ENCODE results near the gene TNFRSF14.
A peak's percentile ranks its signal among the peaks of the same experiment; 100 is the strongest.
"Not testable (repeated sequence)": the region's sequence is repeated elsewhere in the genome, so short reads cannot be mapped to it uniquely, and the experiment has no call there.

Gene TNFRSF14

GRCh38 chr1:2567083-2567679 lies 11.0 kb downstream of the TNFRSF14 start:
- no peak for DNase-seq (ENCODE audit: low spot score)

- DNase-seq (ENCODE audit: low spot score), result not testable (repeated sequence)
These were observed 12.1 kb downstream of the TNFRSF14 start for GRCh38 chr1:2568187-2568816.

GRCh38 chr1:2569060-2569459 lies 12.9 kb downstream of the TNFRSF14 start:
- DNase-seq (ENCODE audit: low spot score), result no peak

DNA sequence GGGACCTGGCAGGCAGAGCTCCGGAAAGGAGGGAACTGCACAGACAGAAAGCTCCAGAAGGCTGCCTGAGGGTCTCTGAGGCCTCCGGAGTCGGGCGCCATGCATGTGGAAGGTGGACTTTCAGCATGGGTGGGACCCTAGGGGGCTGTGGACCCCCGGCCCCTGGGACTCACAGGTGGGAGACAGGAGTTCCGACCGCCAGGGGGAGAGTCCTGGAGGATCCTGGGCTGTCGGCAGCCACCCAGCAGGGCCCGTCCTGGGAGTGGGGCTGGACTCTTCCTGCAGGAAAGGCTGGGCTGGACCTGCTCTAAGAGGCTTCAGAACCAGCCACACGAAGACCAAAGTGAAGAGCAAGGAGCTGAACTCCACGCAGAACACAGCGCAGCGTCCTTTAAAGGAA lies 13.5 kb downstream of the TNFRSF14 start:
- DNase-seq (ENCODE audit: low spot score), result not testable (repeated sequence)

- no peak for DNase-seq (ENCODE audit: low spot score)
These were observed 14.2 kb downstream of the TNFRSF14 start for GRCh38 chr1:2570332-2570731.

DNA sequence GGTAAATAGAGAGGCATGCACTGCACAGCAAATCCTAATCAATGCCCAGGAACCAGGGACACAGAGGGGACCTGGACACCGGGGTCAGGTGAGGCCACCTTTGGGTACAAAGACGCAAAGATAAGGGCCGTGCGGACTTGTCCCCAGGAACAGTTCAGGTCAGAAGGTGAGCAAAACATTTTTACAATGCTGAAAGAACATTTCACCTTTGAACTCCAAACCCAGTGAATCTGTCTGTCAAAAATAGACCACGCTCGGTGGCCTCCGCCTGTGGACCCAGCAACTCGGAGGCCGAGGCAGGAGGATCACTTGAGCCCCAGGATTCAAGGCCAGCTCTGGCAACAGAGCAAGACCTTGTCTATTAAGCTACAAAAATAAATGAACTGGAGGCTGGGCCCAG lies 15.2 kb downstream of the TNFRSF14 start:
- DNase-seq (ENCODE audit: low spot score), result no peak

DNA sequence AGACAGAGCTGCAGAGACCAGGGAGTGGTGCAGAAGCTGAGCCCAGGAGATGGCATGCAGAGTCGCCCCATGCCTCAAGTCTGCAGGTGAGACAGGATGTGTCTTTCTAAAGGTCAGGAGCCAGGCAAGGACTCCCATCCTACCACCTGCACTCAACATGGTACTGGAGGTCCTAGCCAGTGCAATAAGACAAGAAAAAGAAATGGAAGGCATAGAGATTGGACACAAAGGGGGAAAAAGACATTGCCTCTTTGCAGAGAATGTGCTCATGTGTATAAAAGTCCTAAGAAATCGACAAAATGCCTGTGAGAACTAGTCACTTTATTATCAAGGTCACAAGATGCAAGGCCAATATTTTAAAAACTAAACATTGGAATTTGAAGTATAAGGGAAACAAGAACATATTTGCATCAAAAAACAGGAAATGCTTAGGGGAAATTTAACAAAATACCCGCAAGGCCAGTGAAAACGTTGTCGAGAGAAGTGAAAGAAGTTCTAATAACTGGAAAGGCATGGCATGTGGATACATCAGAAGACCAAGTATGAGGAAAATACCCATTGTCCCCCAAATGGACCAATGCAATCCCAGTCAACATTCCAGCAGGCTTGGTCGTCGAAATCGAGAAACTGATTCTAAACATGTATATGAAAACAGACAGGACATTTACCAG lies 17.2 kb downstream of the TNFRSF14 start:
- DNase-seq (ENCODE audit: low spot score), result no peak

DNA sequence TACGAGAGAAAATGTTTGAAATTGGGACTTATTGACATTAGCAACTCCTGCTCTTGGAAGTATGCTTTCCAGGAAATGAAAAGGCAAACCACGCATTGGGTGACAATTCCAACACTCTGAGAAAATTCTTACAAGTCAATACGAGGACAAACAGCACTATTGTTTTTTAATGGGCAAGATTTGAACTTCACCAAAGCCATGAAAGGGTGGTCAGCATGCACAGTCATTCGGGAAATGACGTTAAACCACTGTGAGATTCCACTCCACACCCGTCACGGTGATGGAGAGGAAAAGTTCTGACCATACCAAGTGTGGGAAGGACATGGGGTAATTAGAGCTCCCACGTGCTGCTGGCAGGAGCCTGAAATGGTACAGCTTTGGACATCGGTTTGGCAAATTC lies 18.2 kb downstream of the TNFRSF14 start:
- DNase-seq (ENCODE audit: low spot score), result no peak

DNA sequence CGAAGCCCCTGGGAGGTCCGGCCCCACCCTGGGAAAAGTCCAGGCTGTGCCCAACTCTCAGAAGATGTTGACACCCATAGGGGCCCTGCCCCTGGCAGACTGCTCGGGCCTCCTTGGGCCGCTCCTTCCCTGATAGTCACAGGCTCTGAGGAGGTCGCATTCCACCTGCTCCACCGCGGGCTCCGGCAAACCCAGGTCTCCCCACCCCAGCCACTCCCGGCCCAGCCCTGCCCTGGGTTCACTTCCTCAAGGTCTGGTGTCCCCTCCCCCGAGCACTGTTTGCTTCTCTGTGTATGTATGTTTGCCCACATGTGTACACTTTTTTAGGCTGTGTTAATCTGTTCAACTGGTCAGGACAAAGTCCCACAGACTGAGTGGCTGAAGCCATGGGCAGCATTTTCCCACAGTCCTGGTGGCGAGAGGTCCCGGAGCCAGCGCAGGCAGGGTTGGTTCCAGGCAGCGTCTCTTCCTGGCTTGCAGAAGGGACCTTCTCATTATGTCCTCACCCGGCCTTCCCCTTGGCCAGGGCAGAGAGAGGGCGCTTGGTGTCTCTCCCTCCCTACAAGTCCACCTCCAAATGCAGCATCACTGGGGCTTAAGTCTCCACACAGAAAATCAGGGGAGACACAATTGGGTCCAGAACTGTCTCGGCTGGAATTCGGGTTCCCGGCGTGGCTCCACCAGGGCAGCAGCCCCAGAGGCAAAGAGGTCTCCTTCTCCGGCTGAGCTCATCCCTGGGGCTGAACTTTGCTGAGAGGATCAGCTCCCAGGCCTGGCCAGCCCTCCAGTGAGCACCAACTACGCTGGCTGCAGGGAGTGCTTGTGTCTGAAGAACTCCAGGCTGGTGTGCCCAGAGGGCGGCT lies 19.9 kb downstream of the TNFRSF14 start:
- DNase-seq (ENCODE audit: low spot score), result no peak

DNA sequence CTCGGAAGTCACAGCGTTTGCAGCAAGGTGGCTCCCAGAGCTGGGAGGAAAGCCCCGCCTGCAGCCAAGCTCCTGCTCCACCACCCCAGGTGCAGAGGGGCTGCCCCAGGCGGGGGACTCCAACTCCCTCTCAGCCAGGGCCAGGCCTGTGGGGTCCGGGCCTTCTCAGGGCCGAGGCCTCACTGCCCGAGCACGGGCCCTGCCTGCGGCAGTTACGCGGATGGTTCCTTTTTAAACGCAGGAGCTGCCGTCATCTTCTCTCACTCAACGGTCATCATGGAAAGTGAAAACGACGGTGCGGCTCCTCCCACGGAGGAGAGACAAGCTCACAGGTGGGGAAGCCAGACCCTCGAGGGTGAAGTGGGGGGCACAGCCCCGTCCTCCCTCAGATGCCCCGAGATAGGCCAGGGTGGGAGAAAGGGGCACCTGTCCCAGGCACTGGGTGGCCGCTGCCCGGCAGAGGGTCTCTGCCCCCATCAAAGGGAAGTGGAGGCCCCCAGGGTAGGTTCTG lies 21.4 kb downstream of the TNFRSF14 start:
- DNase-seq (ENCODE audit: low spot score), result not testable (repeated sequence)

DNA sequence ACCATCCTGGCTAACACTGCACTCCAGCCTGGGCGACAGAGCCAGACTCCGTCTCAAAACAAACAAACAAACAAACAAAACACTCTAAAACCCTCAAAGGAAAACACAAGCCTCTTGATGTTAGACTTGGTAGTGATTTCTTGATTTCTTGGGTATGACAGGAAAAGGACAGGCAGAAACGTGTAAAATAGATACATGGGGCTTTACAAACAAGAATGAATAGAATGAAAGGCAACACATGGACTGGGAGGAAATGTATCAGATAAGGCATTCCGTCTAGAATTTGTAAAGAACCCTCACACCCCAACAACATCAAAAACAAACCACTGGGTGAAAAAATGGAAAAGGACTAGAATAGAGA lies 22.6 kb downstream of the TNFRSF14 start:
- DNase-seq (ENCODE audit: low spot score), result no peak

GRCh38 chr1:2580691-2581090 lies 24.5 kb downstream of the TNFRSF14 start:
- peak; percentile 11 for DNase-seq (ENCODE audit: low spot score)

DNA sequence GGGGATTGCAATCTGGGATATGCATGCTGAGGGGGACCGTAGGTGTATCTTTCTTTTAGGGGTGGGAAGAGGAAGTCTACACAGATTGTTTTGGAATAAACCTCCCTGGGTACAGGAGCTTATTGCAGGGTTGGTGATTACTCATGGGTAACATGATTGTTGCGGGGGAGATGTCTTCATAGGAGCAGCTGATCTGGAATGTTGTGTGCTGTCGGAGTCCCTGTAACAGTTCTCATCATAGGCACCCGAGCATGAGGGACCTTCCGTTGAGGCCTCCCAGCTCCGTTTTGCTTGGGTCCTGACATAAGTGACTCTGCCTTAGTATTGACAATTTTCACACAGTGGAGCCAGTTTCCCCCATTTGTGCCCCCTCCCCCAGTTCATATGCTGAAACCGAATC lies 26.2 kb downstream of the TNFRSF14 start:
- DNase-seq (ENCODE audit: low spot score), result no peak

- no peak for DNase-seq (ENCODE audit: low spot score)
These were observed 27.2 kb downstream of the TNFRSF14 start for GRCh38 chr1:2583331-2583791.

DNA sequence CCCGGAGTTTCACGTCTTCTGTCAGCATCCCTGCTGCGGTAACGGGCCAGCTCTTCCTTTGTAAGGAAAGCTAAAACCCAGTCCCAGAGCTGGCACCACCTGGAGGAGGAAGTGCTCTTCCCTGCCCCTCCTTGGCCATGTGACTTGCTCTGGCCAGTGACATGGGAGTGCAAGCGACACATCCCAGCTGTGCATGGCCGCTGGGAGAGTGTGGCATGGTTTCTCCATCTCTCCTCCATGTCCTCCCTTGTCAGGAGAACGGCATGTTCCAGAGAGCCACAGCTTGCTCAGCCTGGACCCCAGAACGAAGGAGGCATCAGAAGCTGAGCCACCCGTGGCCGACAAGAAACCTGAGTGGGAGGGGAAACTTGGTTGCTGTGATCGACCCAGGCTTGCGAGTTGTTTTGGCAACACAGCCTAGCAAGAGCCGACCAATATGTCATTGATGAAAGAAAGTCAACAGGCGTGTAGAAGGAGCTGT lies 27.7 kb downstream of the TNFRSF14 start:
- DNase-seq (ENCODE audit: low spot score), result no peak

- peak; percentile 14 for DNase-seq (ENCODE audit: low spot score)
These were observed 28.6 kb downstream of the TNFRSF14 start for GRCh38 chr1:2584686-2585317.

DNA sequence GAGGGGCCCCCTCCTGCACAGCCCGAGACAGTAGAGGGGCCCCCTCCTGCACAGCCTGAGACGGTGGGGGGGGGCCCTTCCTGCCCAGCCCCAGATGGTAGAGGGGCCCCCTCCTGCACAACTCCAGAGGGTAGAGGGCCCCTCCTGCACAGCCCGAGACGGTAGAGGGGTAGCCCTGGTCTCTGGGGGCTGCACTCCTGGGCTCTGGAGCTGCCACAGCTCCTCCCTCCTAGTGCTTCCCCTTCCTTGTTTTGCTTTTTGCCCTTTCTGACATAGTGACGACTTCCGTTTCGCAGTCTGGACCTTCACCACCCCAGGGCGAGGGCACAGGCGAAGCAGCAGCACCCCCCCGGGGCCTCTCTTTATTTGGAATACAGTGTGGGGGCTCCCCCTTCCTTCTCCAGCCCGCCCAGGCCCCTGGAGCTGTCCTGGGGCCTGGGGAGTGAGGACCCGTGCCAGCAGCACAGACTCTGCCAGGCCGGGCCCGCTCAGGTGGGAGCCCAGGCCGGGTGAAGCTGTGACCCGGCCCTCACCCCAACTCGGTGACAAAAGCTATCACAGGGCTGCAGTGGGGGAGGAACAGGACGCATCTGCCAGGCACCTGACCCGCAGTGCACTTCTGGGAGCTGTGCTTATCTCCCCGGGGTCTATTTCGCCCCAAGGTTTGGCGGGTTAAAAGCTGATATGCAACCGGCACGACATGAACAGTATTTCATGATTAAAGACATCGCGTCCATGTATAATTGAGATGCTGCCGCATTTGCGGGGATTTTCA lies 29.3 kb downstream of the TNFRSF14 start:
- peak; percentile 78 for DNase-seq (ENCODE audit: low spot score)

- DNase-seq (ENCODE audit: low spot score), result peak; percentile 97
These were observed 30.2 kb downstream of the TNFRSF14 start, which contains the start of gene PRXL2B for GRCh38 chr1:2586154-2587070. PRXL2B (plus strand) TSS chr1:2586777; CDS start chr1:2586886, 109 bp downstream.

GRCh38 chr1:2587071-2587859 lies 31.1 kb downstream of the TNFRSF14 start:
- DNase-seq (ENCODE audit: low spot score), result peak; percentile 28
